ENCODE measurements around the gene BLID. TPM values are rescaled to one million over a fixed set of nuclear protein-coding genes. Genes with fewer than 3 reads are reported as not detected.

Gene BLID
- total and polyA plus RNA-seq, 2 donors from 2014 or later = not detected

DNA sequence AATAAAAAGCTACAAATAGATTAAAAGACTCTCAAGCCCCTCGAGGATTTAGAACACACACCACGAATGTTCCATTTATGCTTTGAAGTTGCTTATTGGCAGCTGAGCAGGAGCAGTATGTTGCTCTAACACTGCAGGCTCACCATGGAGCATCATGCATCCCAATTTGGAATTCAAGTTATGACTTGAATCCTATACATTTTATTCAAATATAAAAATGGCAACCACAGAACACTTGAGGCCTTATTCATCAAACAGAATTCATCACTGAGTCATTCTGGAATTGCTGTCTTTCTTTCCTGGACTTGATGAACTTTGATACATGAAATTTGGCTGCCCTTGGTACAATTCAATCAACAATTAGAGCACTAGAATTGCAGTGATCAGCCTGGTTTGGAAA, 24.5 kb upstream of the BLID start:
- Histone ChIP-seq H3K36me3 (ENCODE audit: control insufficient read depth in 2 of 3, insufficient read depth in 3 of 3, low read length in 3 of 3) (no peaks in the 10 kb centered on the region), H3K9ac (ENCODE audit: low read length in 3 of 3) (no peak overlapping the region), H3K9me3 (ENCODE audit: control insufficient read depth in 2 of 3, insufficient read depth in 1 of 3, low read length in 3 of 3) (no peaks in the 10 kb centered on the region), H3K4me1 (ENCODE audit: control insufficient read depth in 2 of 3, insufficient read depth in 2 of 3, low read depth in 1 of 3, low read length in 3 of 3) (no peaks in the 10 kb centered on the region), H3K27ac (ENCODE audit: low read depth in 2 of 2, low read length in 2 of 2) (no peak overlapping the region), H3K27me3 (ENCODE audit: control insufficient read depth, insufficient read depth, low read length) (no peaks in the 10 kb centered on the region), H3K4me3 (ENCODE audit: low read length in 3 of 3) (no peak overlapping the region)
- intact Hi-C loops (cut with DNase I) = no loop called here
- FAIRE-seq = no peak
- no peak for DNase-seq
- TF ChIP-seq CTCF (IDR thresholded peaks at IDR 0.05; ENCODE audit: borderline replicate concordance, extremely low read depth, insufficient read depth) = no peak

GRCh38 chr11:122139595-122139866, 23.5 kb upstream of the BLID start:
- Histone ChIP-seq H3K9ac (ENCODE audit: low read length in 3 of 3) (no peak overlapping the region), H3K27me3 (ENCODE audit: control insufficient read depth, insufficient read depth, low read length) (no peaks in the 10 kb centered on the region), H3K36me3 (ENCODE audit: control insufficient read depth in 2 of 3, insufficient read depth in 3 of 3, low read length in 3 of 3) (no peaks in the 10 kb centered on the region), H3K4me1 (ENCODE audit: control insufficient read depth in 2 of 3, insufficient read depth in 2 of 3, low read depth in 1 of 3, low read length in 3 of 3) (no peaks in the 10 kb centered on the region), H3K27ac (ENCODE audit: low read depth in 2 of 2, low read length in 2 of 2) (no peak overlapping the region), H3K9me3 (ENCODE audit: control insufficient read depth in 2 of 3, insufficient read depth in 1 of 3, low read length in 3 of 3) (no peaks in the 10 kb centered on the region), H3K4me3 (ENCODE audit: low read length in 3 of 3) (no peak overlapping the region)
- intact Hi-C loops (cut with DNase I) = no loop called here
- DNase-seq = no peak
- no peak for FAIRE-seq
- TF ChIP-seq CTCF (IDR thresholded peaks at IDR 0.05; ENCODE audit: borderline replicate concordance, extremely low read depth, insufficient read depth) = no peak

DNA sequence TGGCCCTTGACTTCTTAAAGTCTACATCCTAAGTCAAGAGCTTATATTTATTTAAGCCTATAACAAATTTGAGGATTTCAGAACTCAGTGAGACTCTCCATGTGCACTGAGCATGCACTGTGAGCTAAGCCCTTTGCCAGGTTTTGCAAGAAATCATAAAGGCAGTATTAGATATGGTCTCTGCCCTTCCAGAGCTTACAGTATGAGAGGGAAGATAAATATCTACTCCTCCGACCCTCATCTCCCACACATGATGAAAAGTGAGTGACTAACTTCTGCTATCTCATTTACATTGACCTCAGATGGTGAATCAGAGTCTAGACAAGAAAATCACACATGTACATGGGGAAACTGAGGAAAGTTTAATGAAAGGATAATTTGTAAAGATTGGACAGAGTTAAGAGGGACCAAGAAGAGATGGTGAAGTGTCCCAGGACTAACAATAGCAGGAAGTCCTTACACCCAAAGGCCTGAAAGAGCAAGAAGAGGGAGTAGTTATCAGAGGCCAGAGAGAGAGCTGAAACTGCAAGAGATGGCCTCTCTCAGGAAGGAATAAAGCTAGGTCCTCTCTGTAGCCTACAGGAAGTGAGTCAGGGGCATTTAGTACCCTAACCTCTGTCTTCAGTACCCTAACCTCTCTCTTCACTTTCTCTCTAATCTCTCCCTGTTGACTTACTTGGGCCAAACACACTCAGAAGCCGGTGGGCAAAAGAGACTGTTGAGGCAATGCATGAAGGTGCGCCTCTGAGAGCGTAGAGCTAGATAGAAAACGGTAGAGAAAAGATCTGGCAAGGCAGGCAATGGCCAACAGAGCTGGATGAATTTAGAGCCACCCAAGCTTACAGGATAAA, 23.0 kb upstream of the BLID start:
- intact Hi-C loops (cut with DNase I) = no loop called here
- TF ChIP-seq CTCF (IDR thresholded peaks at IDR 0.05; ENCODE audit: borderline replicate concordance, extremely low read depth, insufficient read depth) = no peak
- FAIRE-seq = no peak

More for the DNA sequence above, 23.0 kb upstream of the BLID start:
- Histone ChIP-seq H3K4me3 (ENCODE audit: low read length in 3 of 3) (no peak overlapping the region), H3K9ac (ENCODE audit: low read length in 3 of 3) (no peak overlapping the region), H3K36me3 (ENCODE audit: control insufficient read depth in 2 of 3, insufficient read depth in 3 of 3, low read length in 3 of 3) (no peaks in the 10 kb centered on the region), H3K4me1 (ENCODE audit: control insufficient read depth in 2 of 3, insufficient read depth in 2 of 3, low read depth in 1 of 3, low read length in 3 of 3) (no peaks in the 10 kb centered on the region), H3K9me3 (ENCODE audit: control insufficient read depth in 2 of 3, insufficient read depth in 1 of 3, low read length in 3 of 3) (no peaks in the 10 kb centered on the region), H3K27me3 (ENCODE audit: control insufficient read depth, insufficient read depth, low read length) (no peaks in the 10 kb centered on the region), H3K27ac (ENCODE audit: low read depth in 2 of 2, low read length in 2 of 2) (no peak overlapping the region)
- no peak for DNase-seq

Data from kidney (tissue), 14 donors.